Adrenal gland (tissue), 12 donors: ENCODE data around the gene CABCOCO1. TPM values are rescaled to one million over a fixed set of nuclear protein-coding genes. Genes with fewer than 3 reads are reported as not detected.

Experiments used
- DNase-seq, 7 donors: peaks; one replicate each; pipeline ENCODE4 v3.0.0-alpha.2; 2019 to 2020
- H3K27ac ChIP-seq, 5 donors: fragments of 200-600 bp; sonication (generic) in 4 of 5; 1 replicate in 3 of 5; 2 replicates in 2 of 5; pipeline versions ENCODE4 v1.5.1 to v1.8.0; 2016 to 2020; ENCODE audit warnings: mild to moderate bottlenecking in 1 of 5
- H3K27me3 ChIP-seq: fragments of 200-600 bp; 2 replicates; pipeline ENCODE4 v1.8.0; 2021
- H3K36me3 ChIP-seq, 2 donors: fragments of 200-600 bp; replicated peaks in 1 of 2; 1 replicate in 1 of 2; 2 replicates in 1 of 2; pipeline versions ENCODE4 v1.5.1 to v1.8.0; 2018 to 2022
- H3K4me1 ChIP-seq, 2 donors: fragments of 200-600 bp; replicated peaks in 1 of 2; 1 replicate in 1 of 2; 2 replicates in 1 of 2; pipeline versions ENCODE4 v1.5.1 to v1.8.0; 2018 to 2021
- H3K4me3 ChIP-seq, 4 donors: fragments of 200-600 bp; sonication (generic) in 3 of 4; one replicate each; pipeline ENCODE4 v1.5.1; 2016 to 2018
- H3K9me3 ChIP-seq, 3 donors: fragments of 200-600 bp; sonication (generic) in 1 of 3; replicated peaks in 1 of 3; 1 replicate in 2 of 3; 2 replicates in 1 of 3; pipeline versions ENCODE4 v1.5.1 to v1.8.0; 2016 to 2021
- POLR2A ChIP-seq, 2 donors: fragments of 450-650 bp; IDR thresholded peaks; one replicate each; pipeline ENCODE4 v1.6.1; 2017; ENCODE audit warnings: antibody characterized with exemption in 2 of 2, mild to moderate bottlenecking in 2 of 2, moderate library complexity in 1 of 2
- WGBS, 4 donors: extraction: QIAGEN DNeasy Blood & Tissue Kit in 2 of 4; methylation state at CpG; one replicate each; pipeline versions ENCODE4 v1.1.5 to v1.1.7; 2013 to 2017; 5-methylcytosine and 5-hydroxymethylcytosine counted together
- intact Hi-C, 2 donors: fragments of 100-400 bp; cut with DNase I; formaldehyde crosslinking; loops; one replicate each; pipeline versions ENCODE4 v1.14.1 to v1.15.0; 2022 to 2023
- polyA plus RNA-seq, 3 donors: library from polyadenylated mRNA; stranded (reverse); fragments of 200-250 nt in 2 of 3; fragments of 350-450 nt in 1 of 3; fragmentation: Illumina TruSeq in 1 of 3; extraction: RNeasy Lipid Tissue Mini Kit (QIAGEN cat#74804) in 1 of 3; gene quantifications; one replicate each; pipeline ENCODE4 v1.2.3, GENCODE V29; 2013 to 2014
- total RNA-seq, 9 donors: library from RNA; depleted of rRNA in 4 of 9; stranded (reverse); fragments of >200 nt in 4 of 9; fragments of 120-200 nt in 1 of 9; fragmentation: NEBNext Ultra II Directional in 1 of 9; extraction: Animal tissue kit (Norgen Biotek cat#: 25700) in 1 of 9; gene quantifications; one replicate each; pipeline versions ENCODE4 v1.1.0 to v1.2.4, GENCODE V29; 2013 to 2023
- TF ChIP-seq, protein P1 (sequence below), 6 experiments: fragments of 450-650 bp in 4 of 6; fragments of 200-600 bp in 2 of 6; sonication (generic) in 1 of 6; IDR thresholded peaks; 1 replicate in 5 of 6; 2 replicates in 1 of 6; pipeline versions ENCODE4 v1.5.1 to v1.8.0; 2016 to 2021; ENCODE audit warnings: antibody characterized with exemption in 6 of 6, mild to moderate bottlenecking in 2 of 6, moderate library complexity in 1 of 6
- donor health status: healthy with polysubstance abuse.
- donor health status: Bipolar disorder and iron deficiency.
- donor health status: DM: yes; HTN: yes; CAD: no.
- donor health status: DM: no; HTN: no; CAD: no.
- donor health status: DM: no; HTN: no; CAD: no.
- donor health status: DM: yes; HTN: yes; CAD: no.

CABCOCO1 gene
- total and polyA plus RNA-seq, 12 donors, result 0.36 to 2.9 (median 1.4) TPM; not detected in 6

- TF ChIP-seq POLR2A (IDR thresholded peaks at IDR 0.05), result no peak
- TF ChIP-seq, protein P1, sequence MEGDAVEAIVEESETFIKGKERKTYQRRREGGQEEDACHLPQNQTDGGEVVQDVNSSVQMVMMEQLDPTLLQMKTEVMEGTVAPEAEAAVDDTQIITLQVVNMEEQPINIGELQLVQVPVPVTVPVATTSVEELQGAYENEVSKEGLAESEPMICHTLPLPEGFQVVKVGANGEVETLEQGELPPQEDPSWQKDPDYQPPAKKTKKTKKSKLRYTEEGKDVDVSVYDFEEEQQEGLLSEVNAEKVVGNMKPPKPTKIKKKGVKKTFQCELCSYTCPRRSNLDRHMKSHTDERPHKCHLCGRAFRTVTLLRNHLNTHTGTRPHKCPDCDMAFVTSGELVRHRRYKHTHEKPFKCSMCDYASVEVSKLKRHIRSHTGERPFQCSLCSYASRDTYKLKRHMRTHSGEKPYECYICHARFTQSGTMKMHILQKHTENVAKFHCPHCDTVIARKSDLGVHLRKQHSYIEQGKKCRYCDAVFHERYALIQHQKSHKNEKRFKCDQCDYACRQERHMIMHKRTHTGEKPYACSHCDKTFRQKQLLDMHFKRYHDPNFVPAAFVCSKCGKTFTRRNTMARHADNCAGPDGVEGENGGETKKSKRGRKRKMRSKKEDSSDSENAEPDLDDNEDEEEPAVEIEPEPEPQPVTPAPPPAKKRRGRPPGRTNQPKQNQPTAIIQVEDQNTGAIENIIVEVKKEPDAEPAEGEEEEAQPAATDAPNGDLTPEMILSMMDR (IDR thresholded peaks at IDR 0.05), result no peak
- no peak overlapping the region for H3K4me3 ChIP-seq
- 30 to 46% (median 43%) methylated on average over 2 of the region's 2 CpGs for WGBS, 4 donors
- no peaks in the 10 kb centered on the region for H3K36me3 ChIP-seq
- H3K27ac ChIP-seq, result peak overlapping the region in 2 of 5 donors; percentile 8 to 21
- H3K4me1 ChIP-seq, result peaks cover 0 to 7% of the 10 kb centered on the region in 2 donors
- intact Hi-C loops, result no loop called here
- no peaks in the 10 kb centered on the region for H3K27me3 ChIP-seq
- H3K9me3 ChIP-seq, result no peaks in the 10 kb centered on the region
- DNase-seq, result no peak
Observed at GRCh38 chr10:61635471-61635870, 27.3 kb upstream of the CABCOCO1 start.

- intact Hi-C loops, result no loop called here
- H3K9me3 ChIP-seq, result no peaks in the 10 kb centered on the region
- TF ChIP-seq, protein P1 (IDR thresholded peaks at IDR 0.05), result no peak
- no peak for TF ChIP-seq POLR2A (IDR thresholded peaks at IDR 0.05)
- no peaks in the 10 kb centered on the region for H3K36me3 ChIP-seq
- no peak for DNase-seq
- H3K27ac ChIP-seq, result peak overlapping the region in 2 of 5 donors; percentile 8 to 21
- H3K4me1 ChIP-seq, result peaks cover 0 to 7% of the 10 kb centered on the region in 2 donors
- H3K27me3 ChIP-seq, result no peaks in the 10 kb centered on the region
- H3K4me3 ChIP-seq, result no peak overlapping the region
Observed at GRCh38 chr10:61635932-61636331, 26.8 kb upstream of the CABCOCO1 start.

DNA sequence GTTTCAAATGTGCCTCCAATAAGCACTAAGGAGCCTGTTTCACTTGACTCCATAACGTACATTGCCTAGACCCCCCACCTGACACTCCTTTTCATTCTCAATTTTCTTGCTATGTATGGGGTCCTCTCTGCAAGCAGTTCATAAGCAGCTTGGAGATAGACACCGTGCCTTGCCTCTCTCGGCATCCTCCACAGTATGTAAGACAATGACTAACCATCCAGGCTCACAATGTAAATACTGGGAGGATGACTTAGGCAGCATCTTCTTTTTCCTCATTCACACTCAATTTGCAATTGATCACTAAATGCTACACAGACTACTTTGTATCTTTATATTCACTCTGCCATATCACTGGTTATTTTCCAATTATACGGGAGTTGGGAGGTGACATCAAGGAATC, 22.8 kb upstream of the CABCOCO1 start:
- Histone ChIP-seq H3K36me3 (no peaks in the 10 kb centered on the region), H3K4me3 (no peak overlapping the region), H3K27ac (no peak overlapping the region), H3K4me1 (peaks cover 0 to 17% of the 10 kb centered on the region in 2 donors), H3K9me3 (no peaks in the 10 kb centered on the region), H3K27me3 (no peaks in the 10 kb centered on the region)
- intact Hi-C loops, result no loop called here
- 83 to 95% (median 89%) methylated on average over 4 of the region's 4 CpGs for WGBS, 4 donors
- TF ChIP-seq, protein P1 (IDR thresholded peaks at IDR 0.05), result no peak
- no peak for TF ChIP-seq POLR2A (IDR thresholded peaks at IDR 0.05)
- no peak for DNase-seq

DNA sequence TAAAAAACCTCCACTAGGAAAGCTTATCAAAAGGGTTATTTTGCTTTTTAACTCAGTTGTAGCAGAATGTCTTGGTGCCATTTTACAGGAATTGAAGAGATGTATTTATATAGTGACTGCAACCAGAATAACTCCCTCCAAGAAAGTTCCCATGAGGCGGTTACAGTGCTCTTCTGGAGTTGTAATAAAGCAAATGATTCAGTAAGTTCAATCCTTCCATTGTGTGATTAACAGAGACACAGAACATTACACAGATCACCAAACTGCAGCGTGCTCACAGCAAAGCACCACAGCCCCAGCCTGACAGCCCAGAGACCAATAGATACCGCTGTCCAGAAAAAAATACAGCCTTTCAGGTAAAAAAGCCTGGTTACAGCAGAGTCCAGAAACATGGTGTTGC, 21.9 kb upstream of the CABCOCO1 start:
- H3K9me3 ChIP-seq, result no peaks in the 10 kb centered on the region
- no peak for DNase-seq
- no peak overlapping the region for H3K4me3 ChIP-seq
- intact Hi-C loops, result no loop called here
- TF ChIP-seq, protein P1 (IDR thresholded peaks at IDR 0.05), result no peak
- no peak for TF ChIP-seq POLR2A (IDR thresholded peaks at IDR 0.05)
- no peaks in the 10 kb centered on the region for H3K27me3 ChIP-seq
- no peak overlapping the region for H3K27ac ChIP-seq
- H3K4me1 ChIP-seq, result peaks cover 0 to 14% of the 10 kb centered on the region in 2 donors
- 87 to 96% (median 91%) methylated on average over 3 of the region's 3 CpGs for WGBS, 4 donors
- H3K36me3 ChIP-seq, result no peaks in the 10 kb centered on the region
